Loucy (cell line): Measurements from ENCODE around the gene KLHL14.

Experiments used
- H2AFZ ChIP-seq: fragments of 200-600 bp; sonication (generic); 2 replicates; pipeline ENCODE4 v1.6.0; 2016; ENCODE audit warnings: antibody characterized with exemption, mild to moderate bottlenecking, low read length, moderate library complexity
- H3F3A ChIP-seq: fragments of 200-600 bp; 2 replicates; pipeline ENCODE4 v1.6.0; 2016; ENCODE audit warnings: antibody characterized with exemption, low read depth, mild to moderate bottlenecking
- H3K27me3 ChIP-seq: fragments of 200-600 bp; sonication (generic); 2 replicates; pipeline ENCODE4 v1.6.1; 2014; ENCODE audit warnings: low read length, mild to moderate bottlenecking; ENCODE audit not compliant: insufficient read depth, poor library complexity, severe bottlenecking
- H3K36me3 ChIP-seq: fragments of 200-600 bp; sonication (generic); 2 replicates; pipeline ENCODE4 v1.6.1; 2016; ENCODE audit warnings: low read length; ENCODE audit not compliant: insufficient read depth
- H3K4me1 ChIP-seq: fragments of 200-600 bp; sonication (generic); 2 replicates; pipeline ENCODE4 v1.5.1; 2014; ENCODE audit warnings: low read length, mild to moderate bottlenecking; ENCODE audit not compliant: insufficient read depth, poor library complexity, severe bottlenecking
- H3K4me2 ChIP-seq: fragments of 200-600 bp; sonication (generic); 2 replicates; pipeline ENCODE4 v1.6.0; 2014; ENCODE audit warnings: antibody characterized with exemption, low read length, low read depth, mild to moderate bottlenecking; ENCODE audit not compliant: poor library complexity, severe bottlenecking
- H3K4me3 ChIP-seq: fragments of 200-600 bp; sonication (generic); 2 replicates; pipeline ENCODE4 v1.5.1; 2014; ENCODE audit warnings: low read length, mild to moderate bottlenecking, mixed read lengths; ENCODE audit not compliant: poor library complexity, severe bottlenecking
- H3K79me2 ChIP-seq: fragments of 200-600 bp; sonication (generic); 2 replicates; pipeline ENCODE4 v1.6.1; 2014; ENCODE audit warnings: low read length; ENCODE audit not compliant: insufficient read depth
- H3K9ac ChIP-seq: fragments of 200-600 bp; sonication (generic); 2 replicates; pipeline ENCODE4 v1.6.0; 2014; ENCODE audit warnings: mild to moderate bottlenecking, low read depth, low read length, moderate library complexity; ENCODE audit not compliant: poor library complexity, severe bottlenecking
- H3K9me2 ChIP-seq: fragments of 200-600 bp; sonication (generic); replicated peaks from 2 replicates; pipeline ENCODE4 v1.6.1; 2016; ENCODE audit warnings: low read depth, low read length, mixed read lengths
- H3K9me3 ChIP-seq: fragments of 200-600 bp; sonication (generic); 2 replicates; pipeline ENCODE4 v1.6.1; 2014; ENCODE audit warnings: mild to moderate bottlenecking, antibody characterized with exemption, low read length, low read depth; ENCODE audit not compliant: insufficient read depth
- H4K20me1 ChIP-seq: fragments of 200-600 bp; sonication (generic); 2 replicates; pipeline ENCODE4 v1.6.0; 2014; ENCODE audit warnings: antibody characterized with exemption, low read length, mild to moderate bottlenecking; ENCODE audit not compliant: insufficient read depth, poor library complexity, severe bottlenecking
- CTCF ChIP-seq: fragments of 200-600 bp; sonication (generic); conservative IDR thresholded peaks from 2 replicates; pipeline ENCODE4 v1.5.1; 2014; ENCODE audit warnings: mild to moderate bottlenecking, antibody characterized with exemption, low read length
- EZH2phosphoT487 ChIP-seq: fragments of 200-600 bp; IDR thresholded peaks from 2 replicates; pipeline ENCODE4 v1.6.1; 2018; ENCODE audit warnings: antibody characterized with exemption, mild to moderate bottlenecking, moderate library complexity, borderline replicate concordance

The KLHL14 gene

GRCh38 chr18:32804134-32804888, 31.5 kb upstream of the KLHL14 start:
- H3K36me3 ChIP-seq: no peaks in the 10 kb centered on the region
- H3K4me2 ChIP-seq: no peak overlapping the region
- H2AFZ ChIP-seq: no peak overlapping the region
- H3K9me3 ChIP-seq: no peaks in the 10 kb centered on the region
- H3K4me1 ChIP-seq: no peaks in the 10 kb centered on the region
- H3K79me2 ChIP-seq: no peaks in the 10 kb centered on the region
- H4K20me1 ChIP-seq: no peaks in the 10 kb centered on the region
- H3K27me3 ChIP-seq: no peaks in the 10 kb centered on the region
- TF ChIP-seq CTCF (no peak), EZH2phosphoT487 (no peak)
- H3F3A ChIP-seq: no peaks in the 10 kb centered on the region
- H3K4me3 ChIP-seq: no peak overlapping the region
- no peaks in the 10 kb centered on the region for H3K9me2 ChIP-seq
- H3K9ac ChIP-seq: no peak overlapping the region

- TF ChIP-seq EZH2phosphoT487 (no peak), CTCF (no peak)
- no peak overlapping the region for H3K4me3 ChIP-seq
- no peaks in the 10 kb centered on the region for H3K79me2 ChIP-seq
- H3K27me3 ChIP-seq: no peaks in the 10 kb centered on the region
- H3K9ac ChIP-seq: no peak overlapping the region
- H3K4me1 ChIP-seq: no peaks in the 10 kb centered on the region
- no peak overlapping the region for H2AFZ ChIP-seq
- no peaks in the 10 kb centered on the region for H3K9me3 ChIP-seq
- no peaks in the 10 kb centered on the region for H4K20me1 ChIP-seq
- no peaks in the 10 kb centered on the region for H3K9me2 ChIP-seq
- no peak overlapping the region for H3K4me2 ChIP-seq
- no peaks in the 10 kb centered on the region for H3F3A ChIP-seq
- no peaks in the 10 kb centered on the region for H3K36me3 ChIP-seq
Observed at GRCh38 chr18:32803568-32803967, 30.7 kb upstream of the KLHL14 start.

- Histone ChIP-seq H4K20me1 (no peaks in the 10 kb centered on the region), H3K9ac (no peak overlapping the region), H3K9me3 (no peaks in the 10 kb centered on the region), H3K27me3 (no peaks in the 10 kb centered on the region), H2AFZ (no peak overlapping the region), H3F3A (no peaks in the 10 kb centered on the region), H3K36me3 (no peaks in the 10 kb centered on the region), H3K4me3 (no peak overlapping the region), H3K4me1 (no peaks in the 10 kb centered on the region), H3K79me2 (no peaks in the 10 kb centered on the region), H3K4me2 (no peak overlapping the region), H3K9me2 (no peaks in the 10 kb centered on the region)
- TF ChIP-seq CTCF (no peak), EZH2phosphoT487 (no peak)
Observed at GRCh38 chr18:32802591-32803451, 30.0 kb upstream of the KLHL14 start.
